ENCODE data around the gene OTULIN. TPM values are rescaled to one million over a fixed set of nuclear protein-coding genes. Genes with fewer than 3 reads are reported as not detected.

OTULIN gene
- total and polyA plus RNA-seq, 2 of the 4 experiments (the other 2 are of a cell fraction), result 6.9 to 19.5 TPM

- no peak overlapping the region for H3K4me3 ChIP-seq (ENCODE audit: insufficient read depth, low read depth, low read length)
- H3K79me1 ChIP-seq (ENCODE audit: low read depth in 1 of 2, low read length in 2 of 2), result peaks cover 17 to 41% of the 10 kb centered on the region in 2 experiments
- no peak overlapping the region for H3K4ac ChIP-seq (ENCODE audit: low read depth, low read length)
- no CpG with 5 or more reads among the region's 4 CpGs for WGBS, 2 experiments (ENCODE audit: extremely low coverage in 2 of 2, insufficient read length in 1 of 2)
- no peaks in the 10 kb centered on the region for H3K27me3 ChIP-seq (ENCODE audit: control insufficient read depth, insufficient read depth, low read length)
- dilution Hi-C loops (cut with HindIII; ENCODE audit: low sequenced_read_pairs, unreplicated experiment), result no loop called here
- H3K18ac ChIP-seq (ENCODE audit: low read depth, low read length), result no peak overlapping the region
- H3K9ac ChIP-seq (ENCODE audit: low read depth, low read length), result no peak overlapping the region
- H4K91ac ChIP-seq (ENCODE audit: insufficient read depth, low read depth, low read length), result no peak overlapping the region
- peak overlapping the region; percentile 19; the same call in 1 of the 2 replicates for H2BK120ac ChIP-seq (ENCODE audit: low read depth, low read length)
- no peak overlapping the region for H3K56ac ChIP-seq (ENCODE audit: extremely low read depth, insufficient read depth, low read length)
- CTCF ChIA-PET, result interaction anchor here (0.9 kb wide), 1 partner anchor 319 kb away, joined by 3 read pairs; no protein-coding TSS in a partner anchor
- H2BK5ac ChIP-seq (ENCODE audit: low read depth, low read length, poor library complexity, severe bottlenecking), result no peak overlapping the region
- no peak overlapping the region for H3K27ac ChIP-seq (ENCODE audit: insufficient read depth, low read length)
- H3K14ac ChIP-seq (replicated peaks; ENCODE audit: low read depth, low read length), result no peak overlapping the region
- H3K23ac ChIP-seq (ENCODE audit: low read depth, low read length), result no peak overlapping the region
- H4K8ac ChIP-seq (ENCODE audit: low read depth in 2 of 2, low read length in 2 of 2), result no peak overlapping the region
- peaks cover 3% of the 10 kb centered on the region for H3K4me1 ChIP-seq (ENCODE audit: control insufficient read depth, insufficient read depth, low read length)
- no peak for DNase-seq
- no peak overlapping the region for H2AFZ ChIP-seq (replicated peaks; ENCODE audit: low read length, poor library complexity)
- POLR2A ChIA-PET (ENCODE audit: unreplicated experiment), result no interaction called here
- peaks cover 2% of the 10 kb centered on the region; the same call in 1 of the 2 replicates for H4K20me1 ChIP-seq (ENCODE audit: insufficient read depth, low read length)
- no peak overlapping the region for H2AK9ac ChIP-seq (replicated peaks; ENCODE audit: low read depth, low read length, poor library complexity)
- TF ChIP-seq MAFK (IDR thresholded peaks at IDR 0.05; ENCODE audit: low read depth, low read length) (no peak), CTCF (conservative IDR thresholded peaks at IDR 0.05; ENCODE audit: low read depth, low read length) (no peak), RAD21 (IDR thresholded peaks at IDR 0.05; ENCODE audit: low read length) (no peak)
- peak; percentile 43 for ATAC-seq (ENCODE audit: low read depth)
- no peak overlapping the region for H2BK20ac ChIP-seq (ENCODE audit: low read depth, low read length)
- no peak overlapping the region for H4K5ac ChIP-seq (ENCODE audit: low read depth, low read length)
- no peak overlapping the region for H2BK15ac ChIP-seq (ENCODE audit: low read depth, low read length)
- in situ Hi-C loops (cut with MboI; ENCODE audit: low sequenced_read_pairs), result no loop called here
- peaks cover 38% of the 10 kb centered on the region for H3K36me3 ChIP-seq (ENCODE audit: control insufficient read depth, insufficient read depth, low read length)
- peak overlapping the region; percentile 70; the same call in 1 of the 2 replicates for H2AK5ac ChIP-seq (ENCODE audit: low read depth, low read length)
- H3K9me1 ChIP-seq (ENCODE audit: insufficient read depth, low read length), result peaks cover 7% of the 10 kb centered on the region
- no TSS peak for BruUV-seq (replicated peaks)
- H3K9me3 ChIP-seq (ENCODE audit: control insufficient read depth, insufficient read depth, low read length), result peaks cover 6% of the 10 kb centered on the region
- intact Hi-C loops (cut with micrococcal nuclease), result loop anchor here (10.0 kb wide), 1 partner anchor 418 kb away; no protein-coding TSS in a partner anchor
- no peak overlapping the region for H3K4me2 ChIP-seq (ENCODE audit: low read depth, low read length)
These were observed 22.6 kb downstream of the OTULIN start for GRCh38 chr5:14687023-14687665.

All from IMR-90 (cell line).